Vagina (tissue), 2 donors: ENCODE measurements around the gene PCK1.

ENCODE experiments used
- CTCF ChIP-seq, 3 experiments: fragments of 450-650 bp in 2 of 3; fragments of 200-600 bp in 1 of 3; sonication (generic) in 1 of 3; IDR thresholded peaks; one replicate each; pipeline ENCODE4 v1.5.1; 2017 to 2019; ENCODE audit warnings: antibody characterized with exemption in 3 of 3, mild to moderate bottlenecking in 2 of 3, moderate library complexity in 2 of 3
- POLR2AphosphoS5 ChIP-seq, 2 donors: sonication (generic); formaldehyde crosslinking; IDR thresholded peaks; one replicate each; pipeline ENCODE4 v1.9.0; 2017; ENCODE audit warnings: antibody characterized with exemption in 2 of 2, mild to moderate bottlenecking in 2 of 2, low read depth in 1 of 2; ENCODE audit not compliant: insufficient read depth in 1 of 2

- TF ChIP-seq CTCF (IDR thresholded peaks at IDR 0.05) (no peak), POLR2AphosphoS5 (IDR thresholded peaks at IDR 0.05; ENCODE audit: insufficient read depth in 1 of 2, low read depth in 1 of 2) (no peak)
Measured at GRCh38 chr20:57603120-57603519, 42.2 kb downstream of the PCK1 start.
